ENCODE data around the gene LRRC75A.
"Not testable (repeated sequence)": the region's sequence is repeated elsewhere in the genome, so short reads cannot be mapped to it uniquely, and the experiment has no call there.

The LRRC75A gene

GRCh38 chr17:16428098-16428882, 63.7 kb downstream of the LRRC75A start:
- DNase-seq: peak; percentile 86

GRCh38 chr17:16427020-16427419, 65.0 kb downstream of the LRRC75A start:
- DNase-seq: no peak

GRCh38 chr17:16425698-16426659, 66.0 kb downstream of the LRRC75A start:
- peak; percentile 53 for DNase-seq

- no peak for DNase-seq
Observed at GRCh38 chr17:16425202-16425601, 66.8 kb downstream of the LRRC75A start.

GRCh38 chr17:16423226-16423872, 68.6 kb downstream of the LRRC75A start:
- peak; percentile 62 for DNase-seq

GRCh38 chr17:16422416-16422815, 69.6 kb downstream of the LRRC75A start:
- peak; percentile 49 for DNase-seq

- peak; percentile 69 for DNase-seq
Observed at GRCh38 chr17:16419929-16420271, 72.1 kb downstream of the LRRC75A start.

GRCh38 chr17:16419074-16419928, 72.7 kb downstream of the LRRC75A start:
- DNase-seq: peak; percentile 98

- no peak for DNase-seq
Observed at GRCh38 chr17:16418685-16419068, 73.3 kb downstream of the LRRC75A start.

GRCh38 chr17:16417896-16418684, 73.9 kb downstream of the LRRC75A start:
- DNase-seq: peak; percentile 92

GRCh38 chr17:16417399-16417798, 74.6 kb downstream of the LRRC75A start:
- no peak for DNase-seq

- DNase-seq: peak; percentile 77
Observed at GRCh38 chr17:16415031-16415924, 76.7 kb downstream of the LRRC75A start, which contains the start of gene TRPV2. Gene TRPV2 (plus strand): TSS chr17:16415571. CDS start chr17:16417669, 2,098 bp downstream.

- DNase-seq: no peak
Observed at GRCh38 chr17:16407911-16408588, 83.9 kb downstream of the LRRC75A start.

GRCh38 chr17:16406742-16407674, 85.0 kb downstream of the LRRC75A start:
- DNase-seq: peak; percentile 94

- not testable (repeated sequence) for DNase-seq
Observed at GRCh38 chr17:16403847-16404246, 88.1 kb downstream of the LRRC75A start.

- peak; percentile 95 for DNase-seq
Observed at GRCh38 chr17:16398270-16399267, 93.4 kb downstream of the LRRC75A start.

- DNase-seq: peak; percentile 85
Observed at GRCh38 chr17:16396693-16397092, 95.3 kb downstream of the LRRC75A start.

All from islet precursor cell (in vitro differentiated cells).